ENCODE results near the gene SV2C. TPM values are rescaled to one million over a fixed set of nuclear protein-coding genes. Genes with fewer than 3 reads are reported as not detected.

SV2C gene
- total RNA-seq, 1 donor from 2014 or later: 0.33 TPM

- Mint-ChIP-seq H3K36me3 (ENCODE audit: low read depth) (no peaks in the 10 kb centered on the region), H3K4me3 (no peak overlapping the region), H3K27me3 (ENCODE audit: low read depth) (no peaks in the 10 kb centered on the region), H3K4me1 (peaks cover 19% of the 10 kb centered on the region), H3K27ac (ENCODE audit: unreplicated experiment) (peak overlapping the region; percentile 50), H3K9me3 (peaks cover 6% of the 10 kb centered on the region)
- TF ChIP-seq CTCF (conservative IDR thresholded peaks at IDR 0.05): peak; percentile 63
- peak; percentile 32 for DNase-seq (ENCODE audit: low read depth, low spot score)
Observed at GRCh38 chr5:76337953-76338451, 254.8 kb downstream of the SV2C start.

- no peak for TF ChIP-seq CTCF (conservative IDR thresholded peaks at IDR 0.05)
- no peaks in the 10 kb centered on the region for H3K27me3 Mint-ChIP-seq (ENCODE audit: low read depth)
- H3K4me1 Mint-ChIP-seq: peaks cover 12% of the 10 kb centered on the region
- H3K9me3 Mint-ChIP-seq: peaks cover 5% of the 10 kb centered on the region
- DNase-seq (ENCODE audit: low read depth, low spot score): no peak
- no peaks in the 10 kb centered on the region for H3K36me3 Mint-ChIP-seq (ENCODE audit: low read depth)
- H3K4me3 Mint-ChIP-seq: no peak overlapping the region
- H3K27ac Mint-ChIP-seq (ENCODE audit: unreplicated experiment): no peak overlapping the region
Observed at GRCh38 chr5:76339919-76340318, 256.7 kb downstream of the SV2C start.

- Mint-ChIP-seq H3K4me3 (no peak overlapping the region), H3K27me3 (ENCODE audit: low read depth) (no peaks in the 10 kb centered on the region), H3K4me1 (peaks cover 9% of the 10 kb centered on the region), H3K36me3 (ENCODE audit: low read depth) (no peaks in the 10 kb centered on the region), H3K27ac (ENCODE audit: unreplicated experiment) (no peak overlapping the region), H3K9me3 (no peaks in the 10 kb centered on the region)
- TF ChIP-seq CTCF (conservative IDR thresholded peaks at IDR 0.05): no peak
- no peak for DNase-seq (ENCODE audit: low read depth, low spot score)
Observed at GRCh38 chr5:76341651-76342334, 258.6 kb downstream of the SV2C start.

GRCh38 chr5:76342474-76342873, 259.3 kb downstream of the SV2C start:
- no peak for TF ChIP-seq CTCF (conservative IDR thresholded peaks at IDR 0.05)
- no peak for DNase-seq (ENCODE audit: low read depth, low spot score)
- no peak overlapping the region for H3K4me3 Mint-ChIP-seq
- peaks cover 6% of the 10 kb centered on the region for H3K4me1 Mint-ChIP-seq
- H3K27me3 Mint-ChIP-seq (ENCODE audit: low read depth): no peaks in the 10 kb centered on the region
- H3K36me3 Mint-ChIP-seq (ENCODE audit: low read depth): no peaks in the 10 kb centered on the region
- H3K27ac Mint-ChIP-seq (ENCODE audit: unreplicated experiment): no peak overlapping the region
- no peaks in the 10 kb centered on the region for H3K9me3 Mint-ChIP-seq

- Mint-ChIP-seq H3K9me3 (no peaks in the 10 kb centered on the region), H3K27ac (ENCODE audit: unreplicated experiment) (no peak overlapping the region), H3K36me3 (ENCODE audit: low read depth) (no peaks in the 10 kb centered on the region), H3K4me1 (no peaks in the 10 kb centered on the region), H3K27me3 (ENCODE audit: low read depth) (no peaks in the 10 kb centered on the region), H3K4me3 (no peak overlapping the region)
- no peak for DNase-seq (ENCODE audit: low read depth, low spot score)
- no peak for TF ChIP-seq CTCF (conservative IDR thresholded peaks at IDR 0.05)
Observed at GRCh38 chr5:76345582-76345981, 262.4 kb downstream of the SV2C start.
